ACC112 (cell line): ENCODE results near the gene PSMC3.

Experiments
- H2AFZ ChIP-seq: fragments of 200-600 bp; sonication (generic); one replicate; pipeline ENCODE4 v1.6.0; 2017; ENCODE audit warnings: antibody characterized with exemption, low read length; ENCODE audit not compliant: unreplicated experiment
- H3K27ac ChIP-seq: fragments of 200-600 bp; sonication (generic); 2 replicates; pipeline ENCODE4 v1.5.1; 2014; ENCODE audit warnings: low read depth, mild to moderate bottlenecking, antibody characterized with exemption, low read length, moderate library complexity
- H3K27me3 ChIP-seq: fragments of 200-600 bp; sonication (generic); 2 replicates; pipeline ENCODE4 v1.6.1; 2014; ENCODE audit warnings: mild to moderate bottlenecking, antibody characterized with exemption, low read length, moderate library complexity, mixed read lengths; ENCODE audit not compliant: insufficient read depth
- H3K36me3 ChIP-seq: fragments of 200-600 bp; sonication (generic); 2 replicates; pipeline ENCODE4 v1.6.1; 2016; ENCODE audit warnings: mild to moderate bottlenecking, antibody characterized with exemption, low read length, moderate library complexity, mixed read lengths; ENCODE audit not compliant: insufficient read depth
- H3K4me1 ChIP-seq: fragments of 200-600 bp; sonication (generic); one replicate; pipeline ENCODE4 v1.6.1; 2016; ENCODE audit warnings: low read length, mixed read lengths; ENCODE audit not compliant: insufficient read depth, unreplicated experiment, control insufficient read depth
- H3K4me3 ChIP-seq: fragments of 200-600 bp; sonication (generic); 2 replicates; pipeline ENCODE4 v1.5.1; 2014; ENCODE audit warnings: mild to moderate bottlenecking, low read depth, low read length
- H3K79me2 ChIP-seq: fragments of 200-600 bp; sonication (generic); one replicate; pipeline ENCODE4 v1.6.0; 2016; ENCODE audit warnings: low read length; ENCODE audit not compliant: control insufficient read depth, unreplicated experiment, insufficient read depth

The PSMC3 gene

DNA sequence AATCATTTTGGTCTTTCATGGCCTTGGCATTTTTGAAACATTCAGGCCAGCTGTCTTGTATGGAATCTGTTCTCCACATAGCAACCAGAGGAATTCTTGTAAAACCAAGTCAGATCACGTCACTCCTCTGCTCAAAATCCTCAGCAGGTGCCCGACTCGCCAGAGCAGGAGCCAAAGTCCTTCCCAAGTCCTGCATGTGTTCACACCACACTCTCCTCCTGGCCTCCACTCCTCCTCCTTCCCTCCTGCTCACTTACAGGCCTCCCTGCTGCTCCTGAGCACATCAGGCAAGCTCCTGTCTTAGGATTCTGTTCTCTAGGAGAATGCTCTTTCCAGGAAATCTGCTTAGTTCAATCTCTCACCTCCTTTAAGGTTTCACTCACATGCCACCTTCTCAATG lies 6.9 kb upstream of the PSMC3 start:
- Histone ChIP-seq H3K4me3 (no peak overlapping the region), H3K27ac (no peak overlapping the region), H2AFZ (no peak overlapping the region), H3K27me3 (no peaks in the 10 kb centered on the region), H3K79me2 (no peaks in the 10 kb centered on the region), H3K36me3 (no peaks in the 10 kb centered on the region), H3K4me1 (no peaks in the 10 kb centered on the region)

DNA sequence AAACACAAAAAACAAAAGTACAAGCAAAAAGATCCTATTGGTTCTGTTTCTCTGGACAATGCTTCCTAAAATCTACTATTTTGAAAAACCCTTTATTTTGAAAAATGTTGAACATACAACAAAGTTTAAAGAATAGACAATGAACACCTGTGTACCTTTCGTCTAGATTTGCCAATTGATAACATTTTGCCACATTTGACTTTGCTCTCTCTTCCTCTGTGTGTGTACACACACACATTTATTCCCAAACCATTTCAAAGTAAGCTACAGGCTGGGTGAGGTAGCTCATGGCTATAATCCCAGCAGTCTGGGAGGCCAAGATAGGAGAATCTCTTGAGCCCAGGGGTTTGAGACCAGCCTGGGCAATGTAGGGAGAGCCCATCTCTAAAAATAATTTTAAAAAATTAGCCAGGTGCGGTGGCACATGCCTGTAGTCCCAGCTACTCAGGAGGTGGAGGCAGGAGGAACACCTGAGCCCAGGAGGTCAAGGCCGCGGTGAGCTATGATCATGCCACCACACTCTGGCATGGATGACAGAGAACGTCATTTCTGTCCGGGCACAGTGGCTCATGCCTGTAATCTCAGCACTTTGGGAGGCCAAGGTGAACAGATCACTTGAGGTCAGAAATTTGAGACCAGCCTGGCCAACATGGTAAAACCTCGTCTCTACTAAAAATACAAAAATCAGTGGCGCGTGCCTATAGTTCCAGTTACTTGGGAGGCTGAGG lies 5.3 kb upstream of the PSMC3 start:
- Histone ChIP-seq H3K27me3 (no peaks in the 10 kb centered on the region), H2AFZ (no peak overlapping the region), H3K4me1 (no peaks in the 10 kb centered on the region), H3K4me3 (no peak overlapping the region), H3K27ac (no peak overlapping the region), H3K36me3 (no peaks in the 10 kb centered on the region), H3K79me2 (no peaks in the 10 kb centered on the region)

- no peak overlapping the region for H3K4me3 ChIP-seq
Observed at GRCh38 chr11:47430524-47430923, 4.3 kb upstream of the PSMC3 start.

GRCh38 chr11:47425611-47426010 lies 628 bp downstream of the PSMC3 start:
- Histone ChIP-seq H3K4me3 (peak overlapping the region; percentile 90), H2AFZ (no peak overlapping the region), H3K27ac (peak overlapping the region; percentile 84), H3K36me3 (peaks cover 20% of the 10 kb centered on the region; the same call in 1 of the 2 replicates), H3K79me2 (peaks cover 27% of the 10 kb centered on the region), H3K27me3 (no peaks in the 10 kb centered on the region), H3K4me1 (peaks cover 11% of the 10 kb centered on the region)

More at GRCh38 chr11:47430524-47430923, 4.3 kb upstream of the PSMC3 start:
- Histone ChIP-seq H3K79me2 (peaks cover 7% of the 10 kb centered on the region), H3K27ac (no peak overlapping the region), H2AFZ (no peak overlapping the region), H3K36me3 (no peaks in the 10 kb centered on the region), H3K27me3 (no peaks in the 10 kb centered on the region), H3K4me1 (no peaks in the 10 kb centered on the region)

DNA sequence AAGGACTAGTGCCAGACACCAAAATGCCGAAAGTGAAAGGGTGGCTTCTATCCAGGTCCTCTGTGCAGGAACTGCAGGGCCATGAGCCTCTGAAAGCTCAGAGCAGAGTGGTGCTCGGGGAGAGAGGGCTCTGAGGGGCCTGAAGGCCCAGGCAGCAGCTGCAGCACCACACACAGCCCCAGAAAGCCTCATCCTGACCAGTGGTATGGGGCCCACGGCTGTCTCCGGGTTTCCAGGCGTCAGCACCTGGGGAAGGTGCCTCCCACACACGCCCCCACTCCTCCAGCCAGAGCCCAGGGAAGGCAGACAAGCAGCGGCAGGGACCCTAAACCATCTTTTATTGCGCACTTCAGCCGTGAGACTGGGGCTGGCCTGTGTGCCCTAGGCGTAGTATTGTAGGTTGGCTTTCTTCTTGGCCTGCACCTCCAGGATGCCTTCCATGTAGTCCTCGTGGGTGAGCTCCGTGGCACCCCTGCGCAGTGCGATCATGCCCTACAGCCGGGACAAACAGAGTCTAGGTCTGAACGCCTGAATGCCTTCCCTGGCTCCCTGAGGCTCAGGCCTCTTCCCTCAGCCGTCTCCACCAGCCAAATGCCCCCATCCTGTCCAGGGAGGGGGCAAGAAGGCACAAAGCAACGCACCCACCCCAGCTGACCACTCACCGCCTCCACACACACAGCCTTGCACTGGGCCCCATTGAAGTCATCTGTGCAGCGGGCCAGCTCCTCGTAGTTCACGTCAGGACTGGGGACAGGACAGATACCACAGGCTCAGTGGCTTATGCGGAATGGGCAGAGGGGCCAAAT lies 7.6 kb downstream of the PSMC3 start:
- no peak overlapping the region for H3K4me3 ChIP-seq
- H2AFZ ChIP-seq: no peak overlapping the region
- peaks cover 27% of the 10 kb centered on the region; the same call in 1 of the 2 replicates for H3K36me3 ChIP-seq
- no peaks in the 10 kb centered on the region for H3K27me3 ChIP-seq
- peaks cover 1% of the 10 kb centered on the region for H3K79me2 ChIP-seq
- peaks cover 33% of the 10 kb centered on the region for H3K4me1 ChIP-seq
- H3K27ac ChIP-seq: no peak overlapping the region; the same call in 1 of the 2 replicates

GRCh38 chr11:47417712-47418111 lies 8.5 kb downstream of the PSMC3 start:
- peaks cover 38% of the 10 kb centered on the region for H3K4me1 ChIP-seq
- peaks cover 24% of the 10 kb centered on the region; the same call in 1 of the 2 replicates for H3K36me3 ChIP-seq
- no peak overlapping the region; the same call in 1 of the 2 replicates for H3K27ac ChIP-seq

GRCh38 chr11:47415949-47416472 lies 10.2 kb downstream of the PSMC3 start:
- Histone ChIP-seq H3K27me3 (no peaks in the 10 kb centered on the region), H3K36me3 (peaks cover 20% of the 10 kb centered on the region; the same call in 1 of the 2 replicates), H3K79me2 (peaks cover 12% of the 10 kb centered on the region), H2AFZ (no peak overlapping the region), H3K4me3 (no peak overlapping the region), H3K27ac (peak overlapping the region; percentile 51), H3K4me1 (peaks cover 38% of the 10 kb centered on the region)

More at GRCh38 chr11:47417712-47418111, 8.5 kb downstream of the PSMC3 start:
- Histone ChIP-seq H3K27me3 (no peaks in the 10 kb centered on the region), H3K4me3 (no peak overlapping the region), H2AFZ (no peak overlapping the region), H3K79me2 (no peaks in the 10 kb centered on the region)

- Histone ChIP-seq H3K4me1 (peaks cover 45% of the 10 kb centered on the region), H3K4me3 (no peak overlapping the region), H3K27ac (peak overlapping the region; percentile 51), H2AFZ (no peak overlapping the region), H3K27me3 (no peaks in the 10 kb centered on the region), H3K36me3 (peaks cover 15% of the 10 kb centered on the region; the same call in 1 of the 2 replicates), H3K79me2 (peaks cover 19% of the 10 kb centered on the region)
Observed at GRCh38 chr11:47415091-47415854, 11.0 kb downstream of the PSMC3 start.

DNA sequence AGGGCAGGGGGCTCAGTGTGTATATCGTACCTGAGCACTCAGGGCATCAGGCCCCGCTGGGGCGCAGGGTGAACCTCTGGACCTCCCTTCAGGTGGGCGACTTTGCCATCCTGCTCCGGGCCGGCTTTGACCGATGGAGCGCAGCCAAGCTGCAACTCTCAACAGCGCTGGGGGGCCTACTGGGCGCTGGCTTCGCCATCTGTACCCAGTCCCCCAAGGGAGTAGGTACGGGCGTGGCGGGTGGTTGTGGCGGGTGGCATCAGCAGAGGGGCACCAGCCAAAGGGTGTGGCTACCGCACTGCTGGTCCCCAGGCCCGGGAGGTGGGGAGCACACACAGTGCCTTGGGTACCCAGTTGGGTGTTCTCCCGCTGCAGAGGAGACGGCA lies 11.6 kb downstream of the PSMC3 start:
- Histone ChIP-seq H3K27ac (peak overlapping the region; percentile 74), H3K4me3 (no peak overlapping the region), H3K27me3 (no peaks in the 10 kb centered on the region)

More for the DNA sequence above, 11.6 kb downstream of the PSMC3 start:
- Histone ChIP-seq H3K36me3 (peaks cover 9% of the 10 kb centered on the region; the same call in 1 of the 2 replicates), H3K79me2 (peaks cover 25% of the 10 kb centered on the region), H2AFZ (no peak overlapping the region), H3K4me1 (peaks cover 51% of the 10 kb centered on the region)
